GM19351 (cell line): ENCODE results near the gene CEP43.

ENCODE experiments used
- ATAC-seq: cut with Tn5 transposase; IDR thresholded peaks from one replicate; pipeline ENCODE4 v1.9.1; 2021; ENCODE audit warnings: mild to moderate bottlenecking, moderate library complexity; ENCODE audit not compliant: unreplicated experiment

The CEP43 gene

DNA sequence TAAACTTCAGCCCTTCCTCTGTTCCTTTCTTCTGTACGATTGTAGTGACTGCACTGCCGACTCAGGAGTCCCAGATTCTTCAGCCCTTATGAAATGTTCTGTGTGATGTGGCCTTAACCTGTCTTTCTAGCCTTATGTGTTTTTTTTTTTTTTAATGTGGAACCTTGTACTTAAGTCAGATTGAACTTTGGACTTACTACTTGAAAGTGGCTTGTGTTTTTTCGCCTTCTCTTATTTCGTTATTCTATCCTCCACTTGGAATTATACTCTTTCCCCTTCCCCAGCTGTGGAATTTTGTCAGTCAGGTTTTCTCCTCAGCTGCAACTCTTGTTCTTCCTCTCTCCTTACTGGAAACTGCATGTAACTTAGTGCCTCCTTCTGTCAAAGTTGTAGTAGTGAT lies 8.8 kb downstream of the CEP43 start:
- ATAC-seq = no peak

DNA sequence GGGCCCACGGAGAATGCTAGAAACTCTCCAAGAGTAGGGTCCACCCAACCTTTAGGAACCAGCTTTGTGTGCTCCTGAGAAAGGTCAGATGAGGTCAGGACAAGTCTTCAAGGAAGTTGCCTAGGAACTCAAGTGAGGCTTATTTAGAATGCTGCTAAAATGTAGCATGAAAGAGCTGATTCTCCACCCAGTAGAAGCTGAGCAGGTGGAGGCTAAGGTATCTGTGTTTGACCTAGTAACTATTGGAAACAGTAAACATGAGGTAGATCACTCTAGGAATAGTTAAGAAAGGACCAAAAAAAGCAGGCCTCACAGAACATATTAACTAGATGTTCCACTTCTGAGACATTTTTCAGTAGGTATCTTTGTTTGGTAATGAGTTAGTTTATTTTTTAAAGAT lies 13.9 kb downstream of the CEP43 start:
- ATAC-seq = no peak

DNA sequence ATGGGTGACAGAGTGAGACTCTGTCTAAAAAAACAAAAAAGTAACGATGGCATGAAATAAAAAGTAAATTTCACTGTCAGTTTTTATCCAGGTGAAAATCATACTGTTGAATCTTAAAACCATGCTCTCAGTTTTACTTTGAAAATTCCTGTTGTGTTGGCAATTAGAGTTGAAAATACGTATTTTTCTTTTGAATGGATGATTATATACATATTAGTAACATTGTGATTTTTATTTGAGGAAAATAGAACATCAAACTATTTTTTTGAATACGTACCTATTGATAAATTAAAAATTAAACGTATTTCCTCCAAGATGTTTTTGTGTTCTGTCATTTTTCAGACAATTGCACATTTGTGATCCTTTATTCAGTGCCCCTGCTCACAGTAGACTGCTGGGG lies 14.7 kb downstream of the CEP43 start:
- no peak for ATAC-seq

DNA sequence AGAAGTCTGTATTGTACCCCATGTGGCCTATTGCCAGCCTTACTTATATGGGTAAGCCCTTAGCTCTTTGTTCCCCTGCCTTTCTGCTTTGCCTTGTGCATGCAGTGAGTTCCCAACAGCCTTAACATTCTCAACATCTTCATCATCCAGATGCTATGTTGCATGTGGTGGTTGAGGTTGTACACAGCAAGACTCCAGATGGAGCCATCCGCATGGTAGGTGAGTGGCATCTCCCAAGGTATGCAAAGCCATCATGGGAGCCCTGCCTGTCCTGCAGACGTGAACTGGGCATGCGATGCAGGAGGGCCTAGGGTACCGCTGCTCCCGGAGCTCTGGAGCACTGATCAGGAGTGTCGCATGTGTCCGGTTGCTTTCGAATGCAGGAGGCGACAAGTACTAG lies 16.1 kb downstream of the CEP43 start:
- no peak for ATAC-seq

DNA sequence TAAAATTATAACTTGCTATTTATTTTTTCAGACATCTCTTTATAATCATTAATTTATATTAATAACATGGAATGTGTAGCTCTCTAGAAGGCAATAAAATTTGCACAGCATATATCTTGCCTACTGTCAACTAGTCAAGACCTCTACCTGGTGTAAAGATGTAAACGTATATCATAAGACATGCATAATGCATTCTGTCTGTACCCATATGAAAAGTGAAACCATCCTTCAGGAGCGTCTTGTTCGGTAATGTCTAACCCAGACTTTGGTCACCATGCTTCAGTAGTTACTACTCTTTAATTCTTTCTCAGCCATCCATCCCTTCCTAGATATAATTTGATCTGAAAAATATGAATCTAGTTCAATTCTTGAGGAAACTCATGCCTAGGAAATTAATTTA lies 21.0 kb downstream of the CEP43 start:
- ATAC-seq = no peak

DNA sequence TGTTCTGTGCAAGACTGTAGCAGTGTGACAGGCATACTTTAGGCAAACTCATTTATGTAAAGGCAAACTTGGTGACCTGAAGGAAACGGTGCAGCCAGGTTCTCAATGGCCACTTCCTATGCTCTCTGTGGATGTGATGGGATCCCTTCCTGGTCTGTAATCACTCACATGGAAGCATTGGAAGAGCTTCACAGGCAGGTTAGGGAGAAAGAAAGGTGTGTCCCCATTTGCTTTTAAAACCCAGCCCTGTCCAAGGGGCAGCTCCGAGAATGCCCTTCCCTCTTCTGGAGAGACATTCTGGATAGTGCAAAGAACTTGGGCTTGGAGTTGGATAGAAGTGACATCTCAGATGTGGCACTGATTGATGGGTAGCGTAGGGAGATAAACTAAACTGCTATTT lies 28.1 kb downstream of the CEP43 start:
- no peak for ATAC-seq

DNA sequence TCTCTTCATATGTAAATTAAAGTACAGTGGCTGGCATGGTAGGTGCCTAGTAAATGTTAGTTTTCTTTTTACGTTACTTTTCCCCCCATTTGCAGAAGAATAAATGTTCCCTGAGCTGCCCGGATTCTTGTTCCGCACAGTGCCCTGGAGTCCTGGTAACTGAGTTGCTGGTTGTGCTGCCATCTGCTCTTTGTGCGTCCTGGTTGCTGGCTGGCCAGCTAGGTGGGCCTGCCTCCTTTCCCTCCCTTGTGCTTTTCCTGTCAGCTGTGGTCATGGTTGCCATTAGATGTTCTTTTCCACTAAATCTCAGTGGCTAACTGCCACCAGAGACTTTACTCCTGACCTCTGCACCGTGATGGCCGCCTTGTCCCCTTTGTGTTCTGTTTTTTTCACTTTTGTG lies 28.6 kb downstream of the CEP43 start:
- no peak for ATAC-seq

DNA sequence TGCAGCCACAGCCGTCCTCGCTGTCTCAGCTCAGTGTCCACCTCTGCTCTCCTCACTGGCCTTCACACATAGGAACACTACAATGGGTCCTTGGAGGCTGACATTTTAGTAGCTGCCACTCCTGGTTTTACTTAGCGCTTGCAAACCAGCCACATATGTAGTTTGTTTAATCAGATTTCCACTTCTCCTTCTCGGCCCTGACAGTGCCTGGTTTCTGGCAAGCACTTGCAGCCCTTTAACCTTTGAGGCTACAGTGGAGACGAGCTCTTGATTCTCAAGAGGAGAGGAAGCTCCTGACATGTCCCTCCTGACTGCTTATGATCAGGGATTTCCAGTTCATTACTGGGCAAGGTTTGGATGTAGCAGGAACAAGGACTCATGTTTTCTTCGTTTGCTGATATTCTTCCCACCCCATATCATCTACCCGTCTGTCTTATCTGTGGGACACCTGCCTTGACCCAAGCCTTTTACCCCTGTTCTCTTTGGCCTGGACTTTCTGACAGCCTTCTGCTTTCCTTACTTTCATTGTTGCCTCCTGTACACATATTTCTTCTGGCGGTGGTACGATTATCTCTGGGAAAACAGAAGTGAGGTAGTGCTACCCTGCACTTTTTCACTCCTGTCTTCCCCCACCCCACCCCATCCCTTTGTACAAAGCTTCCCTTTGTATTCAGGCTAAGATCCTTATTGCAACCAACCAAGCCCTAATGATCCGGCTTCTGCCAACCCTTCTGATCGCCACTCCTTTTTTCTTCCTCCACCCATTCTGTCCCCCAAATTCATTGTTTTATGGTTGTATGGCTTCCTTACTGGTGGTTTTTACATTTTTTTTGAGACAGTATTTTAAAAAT lies 31.2 kb downstream of the CEP43 start:
- ATAC-seq = no peak

DNA sequence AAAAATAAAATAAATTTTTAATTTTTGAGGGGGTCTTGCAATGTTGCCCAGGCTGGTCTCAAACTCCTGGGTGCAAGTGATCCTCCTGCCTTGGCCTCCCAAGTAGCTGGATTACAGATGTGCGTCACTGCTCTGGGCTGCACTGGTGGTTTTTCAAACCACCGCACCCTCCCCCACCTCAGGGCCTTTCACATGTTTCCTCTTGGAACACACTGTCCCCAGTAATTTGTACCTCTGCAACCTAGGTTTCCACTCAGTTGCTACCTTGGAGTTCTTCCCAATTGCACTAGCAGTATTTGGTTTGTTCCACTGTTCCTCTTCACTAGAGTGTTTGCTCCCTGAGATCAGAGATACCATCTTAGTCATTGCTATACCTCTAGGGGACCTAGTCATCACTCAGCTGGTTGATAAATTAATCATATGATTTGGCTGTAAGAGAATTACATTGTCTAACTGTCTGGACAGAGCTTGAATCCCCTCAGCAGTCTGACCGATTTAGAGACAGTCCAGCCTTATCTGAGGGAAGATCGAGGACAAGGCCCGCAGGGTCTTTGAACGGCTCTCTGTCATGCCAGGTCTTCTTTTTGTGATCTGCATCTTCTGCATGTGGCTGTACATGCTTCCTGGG lies 32.0 kb downstream of the CEP43 start:
- ATAC-seq = no peak

DNA sequence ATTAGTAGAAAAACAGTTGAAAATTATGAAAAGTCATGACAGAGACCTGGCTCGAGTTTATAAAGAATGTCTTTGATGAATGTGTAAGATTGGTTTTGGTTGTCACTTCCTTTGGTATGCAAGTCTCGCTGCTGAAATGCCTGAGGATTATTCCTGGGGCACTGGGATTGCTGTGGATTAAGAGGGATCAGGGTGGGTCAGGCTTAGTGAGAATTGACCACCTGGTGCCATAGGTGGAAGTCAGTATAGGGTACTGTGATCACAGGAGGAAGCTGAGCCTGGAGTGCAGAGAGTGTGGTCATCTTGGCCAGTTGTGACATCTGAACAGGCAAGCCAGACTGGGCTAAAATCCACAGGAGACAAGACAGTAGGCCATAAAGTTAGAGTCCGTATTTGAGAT lies 34.9 kb downstream of the CEP43 start:
- ATAC-seq = no peak

DNA sequence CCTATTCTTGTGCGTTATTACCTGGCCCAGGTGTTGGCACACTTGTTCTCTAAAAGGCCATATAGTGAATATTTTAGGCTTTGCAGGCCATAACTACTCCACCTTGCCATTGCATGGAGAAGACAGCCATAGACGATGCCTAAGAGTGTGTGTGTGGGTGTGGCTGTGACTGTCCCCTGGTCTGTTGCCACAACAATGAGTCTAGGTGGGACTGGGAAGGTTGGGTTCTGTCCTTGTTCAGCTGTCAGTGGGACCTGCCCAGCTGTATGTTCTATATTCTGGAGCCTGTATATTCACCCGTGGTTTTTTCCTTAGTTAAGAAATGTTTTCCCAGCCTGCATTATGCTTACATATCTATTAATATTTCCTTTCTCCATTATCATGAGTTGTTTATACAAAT lies 38.6 kb downstream of the CEP43 start:
- ATAC-seq = no peak

DNA sequence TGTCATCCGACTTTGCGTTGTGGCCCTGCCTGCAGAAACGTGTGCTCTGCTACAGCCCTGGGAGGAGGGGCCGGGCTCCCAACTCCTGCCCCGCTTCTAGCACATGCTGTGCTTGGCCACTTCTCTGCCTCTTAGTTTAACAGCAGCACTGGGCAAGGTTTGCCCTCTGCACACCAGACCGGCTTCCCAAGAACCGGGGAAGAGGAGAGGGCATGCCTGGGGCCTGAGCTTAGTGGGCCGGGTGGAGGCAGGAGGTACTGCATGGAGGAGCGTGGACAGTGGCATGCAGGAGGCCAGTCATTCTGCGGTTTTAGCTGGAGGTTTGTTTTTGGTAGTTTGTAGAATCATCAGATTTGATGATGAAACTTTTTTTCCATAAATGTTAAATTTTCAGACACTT lies 45.5 kb downstream of the CEP43 start:
- no peak for ATAC-seq

DNA sequence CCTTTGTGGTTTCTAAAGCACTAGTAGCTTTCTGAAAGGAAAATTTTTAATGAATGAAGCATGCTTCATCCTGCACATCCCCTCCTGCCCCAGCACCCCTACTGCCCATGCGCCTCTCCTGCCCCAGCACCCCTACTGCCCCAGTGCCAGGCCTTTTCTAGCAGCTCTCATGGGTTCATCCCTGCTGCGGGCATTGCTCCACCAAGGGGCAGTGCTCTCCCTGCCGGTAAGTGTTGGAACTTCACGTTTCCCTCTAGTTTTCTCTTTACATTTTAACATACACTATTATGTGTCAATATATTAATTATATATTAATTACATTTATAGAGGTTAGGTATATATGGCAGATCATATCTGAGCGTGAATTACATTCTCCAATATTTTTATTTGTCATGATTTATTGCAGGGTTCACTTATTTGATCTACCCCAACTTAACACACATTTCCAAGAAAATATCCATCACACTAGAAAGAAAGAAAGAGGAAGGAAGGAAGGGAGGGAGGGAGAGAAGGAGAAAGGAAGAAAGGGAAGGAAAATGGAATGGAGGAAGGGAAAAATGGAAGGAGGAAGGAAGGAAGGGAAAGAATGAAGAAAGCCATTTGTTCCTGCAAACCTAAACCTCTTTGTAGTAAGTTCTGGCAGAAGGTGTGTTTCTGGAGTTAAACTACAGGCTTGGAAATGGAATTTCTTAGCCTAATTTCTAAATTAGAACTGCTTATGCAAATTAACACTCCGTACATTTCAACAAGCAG lies 46.8 kb downstream of the CEP43 start:
- ATAC-seq = no peak

DNA sequence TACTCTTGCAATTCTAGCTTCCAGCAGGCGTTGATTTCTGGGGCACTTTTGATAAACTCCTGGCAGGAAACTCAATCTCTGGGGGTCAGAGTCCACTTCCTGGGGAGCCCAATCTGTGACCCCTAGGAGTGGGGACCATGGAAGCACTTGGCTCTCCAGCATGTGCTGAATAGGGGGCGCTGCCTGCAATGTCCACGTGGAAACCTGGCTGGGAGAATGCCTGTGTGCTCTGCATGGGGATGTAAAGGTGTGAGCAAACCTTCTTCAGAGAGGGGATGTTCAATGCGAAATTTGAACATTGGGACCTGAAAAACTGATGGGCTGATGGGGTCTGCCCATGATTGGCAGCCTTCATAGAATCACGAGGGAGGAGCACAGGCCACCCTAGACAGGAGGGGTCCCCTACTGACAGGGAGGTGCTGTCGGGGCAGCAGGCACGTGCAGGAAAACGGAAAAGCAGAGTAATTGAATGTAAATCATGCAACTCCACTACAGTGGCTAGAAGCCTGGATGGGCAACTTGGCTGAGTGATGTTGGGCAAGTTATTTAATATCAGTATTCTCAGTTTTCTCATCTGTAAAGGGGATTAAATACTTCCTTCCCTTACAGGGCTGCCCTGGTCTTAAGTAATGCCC lies 47.8 kb downstream of the CEP43 start:
- no peak for ATAC-seq

DNA sequence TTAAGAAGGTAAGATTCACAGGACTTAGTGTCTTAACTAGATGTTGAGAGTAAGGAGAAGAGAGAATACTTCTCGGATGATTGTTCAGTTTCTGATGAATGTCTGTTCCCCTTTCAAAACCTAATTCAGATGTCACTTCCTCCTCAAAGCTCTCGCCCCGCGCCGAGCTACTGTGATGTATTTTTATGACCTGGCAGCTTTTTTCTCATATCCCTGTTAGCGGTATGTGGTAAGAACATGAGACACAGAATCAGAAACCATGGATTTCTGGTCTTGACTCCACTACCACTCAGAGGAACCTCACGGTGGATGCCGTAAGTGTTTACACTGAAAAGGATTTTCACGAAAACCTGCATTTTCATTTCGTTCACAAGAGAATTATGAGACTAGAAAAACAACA lies 48.4 kb downstream of the CEP43 start:
- ATAC-seq = peak; percentile 85
